CD4-positive, alpha-beta T cell (primary cell): ENCODE data around the gene RXRA. TPM values are rescaled to one million over a fixed set of nuclear protein-coding genes. Genes with fewer than 3 reads are reported as not detected.

Source experiments
- ATAC-seq: fragments of 200-7000 bp; cut with Tn5 transposase; one replicate; pipeline ENCODE4 v1.10.0; 2022; ENCODE audit warnings: mild to moderate bottlenecking; ENCODE audit not compliant: poor library complexity
- CTCF ChIA-PET: fragments of 350-600 bp; sonication (Branson Sonifier 250); formaldehyde crosslinking; loops from one replicate; lab custom pipeline; 2021; ENCODE audit warnings: antibody characterized with exemption, inconsistent platforms; lab: Charles Lee
- POLR2A ChIA-PET: fragments of 350-600 bp; sonication (Branson Sonifier 250); formaldehyde crosslinking; loops from one replicate; lab custom pipeline; 2021; ENCODE audit warnings: antibody characterized with exemption, inconsistent platforms; lab: Charles Lee
- DNase-seq, 14 experiments: peaks; one replicate each; pipeline ENCODE4 v3.0.0-alpha.2; 2013 to 2020; ENCODE audit warnings: mixed read lengths in 2 of 14
- H3K27ac ChIP-seq, 2 donors: one replicate each; pipeline versions ENCODE4 v1.5.1 to v1.7.0; 2013; ENCODE audit warnings: low read length in 2 of 2, low read depth in 1 of 2, mild to moderate bottlenecking in 1 of 2
- H3K27me3 ChIP-seq, 2 experiments: 1 replicate in 1 of 2; 2 replicates in 1 of 2; pipeline versions ENCODE4 v1.6.1 to v1.7.0; 2013; ENCODE audit warnings: low read length in 2 of 2, control low read depth in 1 of 2, mild to moderate bottlenecking in 1 of 2, moderate library complexity in 1 of 2; ENCODE audit not compliant: insufficient read depth in 2 of 2, control insufficient read depth in 1 of 2
- H3K36me3 ChIP-seq: one replicate; pipeline ENCODE4 v1.6.1; 2013; ENCODE audit warnings: low read length, control low read depth; ENCODE audit not compliant: insufficient read depth
- H3K4me1 ChIP-seq: one replicate; pipeline ENCODE4 v1.6.1; 2013; ENCODE audit warnings: low read length, control low read depth; ENCODE audit not compliant: insufficient read depth
- H3K4me3 ChIP-seq: one replicate; pipeline ENCODE4 v1.5.1; 2013; ENCODE audit warnings: mild to moderate bottlenecking, low read length, moderate library complexity
- H3K9me3 ChIP-seq, 2 experiments: 1 replicate in 1 of 2; 2 replicates in 1 of 2; pipeline versions ENCODE4 v1.6.1 to v1.7.0; 2013; ENCODE audit warnings: low read length in 2 of 2, mild to moderate bottlenecking in 2 of 2, control low read depth in 1 of 2, moderate library complexity in 1 of 2; ENCODE audit not compliant: control insufficient read depth in 1 of 2, insufficient read depth in 1 of 2
- H3K27ac Mint-ChIP-seq: one replicate; pipeline ENCODE4 v1.8.0; 2020; ENCODE audit warnings: mixed read lengths
- H3K27me3 Mint-ChIP-seq: one replicate; pipeline ENCODE4 v1.8.0; 2021; ENCODE audit warnings: mixed read lengths
- H3K36me3 Mint-ChIP-seq: one replicate; pipeline ENCODE4 v1.8.0; 2021; ENCODE audit warnings: low read depth, mixed read lengths
- H3K4me1 Mint-ChIP-seq: one replicate; pipeline ENCODE4 v1.8.0; 2021; ENCODE audit warnings: low read depth, mixed read lengths
- H3K4me3 Mint-ChIP-seq: one replicate; pipeline ENCODE4 v1.8.0; 2020; ENCODE audit warnings: mild to moderate bottlenecking, mixed read lengths
- H3K9me3 Mint-ChIP-seq: one replicate; pipeline ENCODE4 v1.8.0; 2020; ENCODE audit warnings: mixed read lengths
- CTCF ChIP-seq: fragments of 200-600 bp; IDR thresholded peaks from one replicate; pipeline ENCODE4 v1.8.0; 2022; ENCODE audit warnings: antibody characterized with exemption, mild to moderate bottlenecking
- intact Hi-C, 2 experiments: fragments of 100-400 bp; cut with DNase I in 1 of 2; cut with micrococcal nuclease in 1 of 2; formaldehyde crosslinking; loops; one replicate each; pipeline versions ENCODE4 v1.15.1 to v1.9.0; 2023 to 2025; cut with DNase I, micrococcal nuclease
- total RNA-seq, 174 experiments: library from RNA in 2 of 174; stranded (reverse) in 2 of 174; gene quantifications; one replicate each; pipeline ENCODE4 v1.2.3 and lab custom pipeline; 2021 to 2026

Gene RXRA
- total RNA-seq, 2 experiments from 2014 or later: 7.3 to 8.4 TPM

- POLR2A ChIA-PET: no interaction called here
- H3K4me1 ChIP-seq: peaks cover 77% of the 10 kb centered on the region
- H3K27ac ChIP-seq: no peak overlapping the region
- Mint-ChIP-seq H3K27me3 (no peaks in the 10 kb centered on the region), H3K9me3 (no peaks in the 10 kb centered on the region), H3K27ac (no peak overlapping the region), H3K36me3 (no peaks in the 10 kb centered on the region), H3K4me3 (no peak overlapping the region), H3K4me1 (peaks cover 53% of the 10 kb centered on the region)
- no peak for DNase-seq
- peaks cover 6% of the 10 kb centered on the region for H3K36me3 ChIP-seq
- H3K27me3 ChIP-seq: no peaks in the 10 kb centered on the region
- intact Hi-C loops: no loop called here
- no peak for TF ChIP-seq CTCF
- ATAC-seq: no peak
- H3K4me3 ChIP-seq: no peak overlapping the region
- CTCF ChIA-PET: no interaction called here
- H3K9me3 ChIP-seq: peaks cover 5 to 17% of the 10 kb centered on the region in 2 experiments
These were observed 75.1 kb downstream of the RXRA start for GRCh38 chr9:134401391-134401790.

GRCh38 chr9:134402182-134402581 is 75.9 kb downstream of the RXRA start:
- H3K27ac Mint-ChIP-seq: no peak overlapping the region
- intact Hi-C loops: no loop called here
- POLR2A ChIA-PET: no interaction called here

GRCh38 chr9:134403292-134403681 is 77.0 kb downstream of the RXRA start:
- no peak overlapping the region for H3K4me3 ChIP-seq
- peaks cover 46% of the 10 kb centered on the region for H3K4me1 Mint-ChIP-seq
- no peaks in the 10 kb centered on the region for H3K27me3 Mint-ChIP-seq
- H3K36me3 ChIP-seq: peaks cover 6% of the 10 kb centered on the region
- peaks cover 79% of the 10 kb centered on the region for H3K4me1 ChIP-seq
- DNase-seq (no peak), ATAC-seq (no peak)
- H3K9me3 Mint-ChIP-seq: no peaks in the 10 kb centered on the region
- intact Hi-C loops: no loop called here
- peak overlapping the region; percentile 72 for H3K4me3 Mint-ChIP-seq
- H3K27ac ChIP-seq: no peak overlapping the region
- H3K27ac Mint-ChIP-seq: peak overlapping the region; percentile 67
- no peaks in the 10 kb centered on the region for H3K36me3 Mint-ChIP-seq
- ChIA-PET CTCF (no interaction called here), POLR2A (interaction anchor here (1.0 to 3.0 kb wide), 2 partner anchors 11 to 21 kb away, joined by 3 to 11 read pairs; no protein-coding TSS in a partner anchor)
- no peak for TF ChIP-seq CTCF
- H3K27me3 ChIP-seq: no peaks in the 10 kb centered on the region
- peaks cover 5 to 17% of the 10 kb centered on the region in 2 experiments for H3K9me3 ChIP-seq

More at GRCh38 chr9:134402182-134402581, 75.9 kb downstream of the RXRA start:
- Mint-ChIP-seq H3K36me3 (no peaks in the 10 kb centered on the region), H3K4me1 (peaks cover 50% of the 10 kb centered on the region), H3K9me3 (no peaks in the 10 kb centered on the region), H3K27me3 (no peaks in the 10 kb centered on the region), H3K4me3 (no peak overlapping the region)
- CTCF ChIA-PET: no interaction called here
- Histone ChIP-seq H3K27ac (no peak overlapping the region), H3K27me3 (no peaks in the 10 kb centered on the region), H3K36me3 (peaks cover 6% of the 10 kb centered on the region), H3K4me1 (peaks cover 77% of the 10 kb centered on the region), H3K4me3 (no peak overlapping the region), H3K9me3 (peaks cover 5 to 17% of the 10 kb centered on the region in 2 experiments)
- no peak for DNase-seq
- no peak for ATAC-seq
- no peak for TF ChIP-seq CTCF
